H1 (cell line): ENCODE measurements around the gene ZNF669. TPM values are rescaled to one million over a fixed set of nuclear protein-coding genes. Genes with fewer than 3 reads are reported as not detected.
"Not testable (repeated sequence)": the region's sequence is repeated elsewhere in the genome, so short reads cannot be mapped to it uniquely, and the experiment has no call there.

Source experiments
- CTCF ChIA-PET: fragments of 300-600 bp; sonication (Branson Sonifier 250); formaldehyde crosslinking; loops from one replicate; lab custom pipeline; 2021; ENCODE audit not compliant: partially characterized antibody; lab: Charles Lee
- POLR2A ChIA-PET: fragments of 300-600 bp; sonication (Branson Sonifier 250); formaldehyde crosslinking; loops from one replicate; lab custom pipeline; 2021; ENCODE audit warnings: inconsistent platforms; ENCODE audit not compliant: partially characterized antibody; lab: Charles Lee
- DNase-seq, 2 experiments: peaks; one replicate each; pipeline versions ENCODE4 v3.0.0 to v3.0.0-alpha.2; 2010 to 2022; ENCODE audit warnings: low spot score in 2 of 2, low read depth in 1 of 2, mixed read lengths in 1 of 2
- FAIRE-seq: peaks from 2 replicates; lab custom pipeline; 2011; peaks lifted over from hg19 to GRCh38; lab: Jason Lieb, UNC
- H2AFZ ChIP-seq: 2 replicates; pipeline ENCODE4 v1.8.1; 2012; ENCODE audit warnings: low read length, inconsistent platforms
- H2AK5ac ChIP-seq: 2 replicates; pipeline ENCODE4 v1.6.1; 2013; ENCODE audit warnings: low read depth, low read length
- H2BK120ac ChIP-seq: replicated peaks from 2 replicates; pipeline ENCODE3; 2013; ENCODE audit warnings: low read depth, low read length, inconsistent platforms
- H2BK12ac ChIP-seq: 2 replicates; pipeline ENCODE4 v1.6.1; 2013; ENCODE audit warnings: low read depth, low read length
- H2BK15ac ChIP-seq: 2 replicates; pipeline ENCODE4 v1.6.1; 2013; ENCODE audit warnings: low read length
- H2BK20ac ChIP-seq: 2 replicates; pipeline ENCODE4 v1.6.1; 2013; ENCODE audit warnings: low read length
- H2BK5ac ChIP-seq: 2 replicates; pipeline ENCODE4 v1.6.1; 2013; ENCODE audit warnings: low read depth, low read length
- H3K14ac ChIP-seq: 2 replicates; pipeline ENCODE4 v1.6.1; 2013; ENCODE audit warnings: inconsistent platforms; ENCODE audit not compliant: insufficient read length
- H3K18ac ChIP-seq: 2 replicates; pipeline ENCODE4 v1.6.1; 2013; ENCODE audit warnings: low read length; ENCODE audit errors: extremely low read depth
- H3K23ac ChIP-seq: 2 replicates; pipeline ENCODE4 v1.6.1; 2013; ENCODE audit warnings: inconsistent platforms; ENCODE audit not compliant: insufficient read length
- H3K23me2 ChIP-seq: 2 replicates; pipeline ENCODE4 v1.6.1; 2013; ENCODE audit warnings: low read depth, low read length
- H3K27ac ChIP-seq: 2 replicates; pipeline ENCODE4 v1.6.1; 2011; ENCODE audit warnings: low read depth, low read length, inconsistent platforms
- H3K27me3 ChIP-seq, 4 experiments: replicated peaks in 1 of 4; 1 replicate in 1 of 4; 2 replicates in 3 of 4; pipeline versions ENCODE4 v1.6.1 to v1.8.1; 2011 to 2013; ENCODE audit warnings: low read length in 3 of 4, mild to moderate bottlenecking in 3 of 4, inconsistent platforms in 2 of 4, mixed read lengths in 2 of 4, moderate library complexity in 1 of 4; ENCODE audit not compliant: control insufficient read depth in 3 of 4, insufficient read depth in 3 of 4; ENCODE audit errors: extremely low read depth in 1 of 4
- H3K36me3 ChIP-seq, 4 experiments: 2 replicates each; pipeline versions ENCODE4 v1.6.1 to v1.8.1; 2011 to 2013; ENCODE audit warnings: mild to moderate bottlenecking in 4 of 4, low read length in 3 of 4, moderate library complexity in 2 of 4, control low read depth in 1 of 4, inconsistent platforms in 1 of 4; ENCODE audit not compliant: insufficient read depth in 4 of 4, control insufficient read depth in 2 of 4
- H3K4ac ChIP-seq: replicated peaks from 2 replicates; pipeline ENCODE3; 2013; ENCODE audit warnings: low read length, low read depth, mixed read lengths, inconsistent platforms; ENCODE audit not compliant: insufficient read length
- H3K4me1 ChIP-seq, 4 experiments: replicated peaks in 1 of 4; 1 replicate in 1 of 4; 2 replicates in 3 of 4; pipeline versions ENCODE4 v1.6.1 to v1.8.1; 2011 to 2013; ENCODE audit warnings: low read length in 3 of 4, inconsistent platforms in 2 of 4, mixed read lengths in 1 of 4; ENCODE audit not compliant: insufficient read depth in 4 of 4, control insufficient read depth in 3 of 4
- H3K4me2 ChIP-seq, 2 experiments: 2 replicates each; pipeline versions ENCODE4 v1.6.1 to v1.8.1; 2011 to 2013; ENCODE audit warnings: low read depth in 2 of 2, low read length in 2 of 2, control low read depth in 1 of 2, inconsistent platforms in 1 of 2, mild to moderate bottlenecking in 1 of 2; ENCODE audit not compliant: insufficient read depth in 1 of 2
- H3K4me3 ChIP-seq, 4 experiments: fragments of 200-600, 300-600 bp in 1 of 4; sonication (generic), shearing (Covaris generic), sonication (Bioruptor Twin) in 1 of 4; 2 replicates each; pipeline versions ENCODE4 v1.5.1 to v1.8.1; 2011 to 2016; ENCODE audit warnings: low read length in 4 of 4, low read depth in 3 of 4, control low read depth in 2 of 4, inconsistent platforms in 2 of 4, mild to moderate bottlenecking in 2 of 4, mixed read lengths in 1 of 4, moderate library complexity in 1 of 4; ENCODE audit not compliant: insufficient read depth in 2 of 4; ENCODE audit errors: extremely low read depth in 1 of 4
- H3K56ac ChIP-seq: replicated peaks from 2 replicates; pipeline ENCODE3; 2013; ENCODE audit warnings: low read depth, mild to moderate bottlenecking, mixed read lengths, low read length, inconsistent platforms; ENCODE audit not compliant: insufficient read length
- H3K79me1 ChIP-seq: 2 replicates; pipeline ENCODE4 v1.6.1; 2013; ENCODE audit warnings: low read depth, low read length, control low read depth
- H3K79me2 ChIP-seq, 2 experiments: 2 replicates each; pipeline versions ENCODE4 v1.6.1 to v1.8.1; 2012 to 2013; ENCODE audit warnings: low read length in 2 of 2, mild to moderate bottlenecking in 2 of 2, inconsistent platforms in 1 of 2; ENCODE audit not compliant: insufficient read depth in 2 of 2, control insufficient read depth in 1 of 2
- H3K9ac ChIP-seq, 4 experiments: replicated peaks in 1 of 4; 1 replicate in 1 of 4; 2 replicates in 3 of 4; pipeline versions ENCODE4 v1.6.1 to v1.8.1; 2011 to 2013; ENCODE audit warnings: low read depth in 3 of 4, low read length in 3 of 4, control low read depth in 2 of 4, mild to moderate bottlenecking in 2 of 4, moderate library complexity in 2 of 4, inconsistent platforms in 1 of 4; ENCODE audit errors: extremely low read depth in 1 of 4
- H3K9me3 ChIP-seq, 2 experiments: 2 replicates each; pipeline versions ENCODE4 v1.6.1 to v1.8.1; 2012 to 2013; ENCODE audit warnings: mild to moderate bottlenecking in 2 of 2, moderate library complexity in 2 of 2, control low read depth in 1 of 2, inconsistent platforms in 1 of 2, low read depth in 1 of 2, low read length in 1 of 2, mixed read lengths in 1 of 2; ENCODE audit not compliant: insufficient read depth in 2 of 2
- H4K20me1 ChIP-seq, 2 experiments: replicated peaks in 1 of 2; 2 replicates each; pipeline versions ENCODE3 to v1.8.1; 2011 to 2013; ENCODE audit warnings: inconsistent platforms in 2 of 2, low read length in 2 of 2, mild to moderate bottlenecking in 1 of 2; ENCODE audit not compliant: insufficient read depth in 2 of 2, control insufficient read depth in 1 of 2
- H4K5ac ChIP-seq: 2 replicates; pipeline ENCODE4 v1.6.1; 2013; ENCODE audit warnings: low read length, low read depth, mixed read lengths, inconsistent platforms; ENCODE audit not compliant: insufficient read length
- H4K8ac ChIP-seq: 2 replicates; pipeline ENCODE4 v1.8.0; 2013; ENCODE audit warnings: mild to moderate bottlenecking, moderate library complexity, low read length, inconsistent platforms; ENCODE audit not compliant: insufficient read depth; ENCODE audit errors: extremely low read depth
- H4K91ac ChIP-seq: replicated peaks from 2 replicates; pipeline ENCODE3; 2013; ENCODE audit warnings: low read length, mixed read lengths, inconsistent platforms; ENCODE audit not compliant: insufficient read length
- polyA plus RNA-seq, 7 experiments: library from polyadenylated mRNA; depleted of rRNA in 3 of 7; stranded (reverse) in 5 of 7; unstranded in 2 of 7; fragments of >200 nt in 5 of 7; fragments of 200-250 nt in 2 of 7; gene quantifications; 1 replicate in 5 of 7; 2 replicates in 1 of 7; 4 replicates in 1 of 7; pipeline versions ENCODE4 v1.2.1 to v1.2.3, GENCODE V29; 2011 to 2013; ENCODE audit warnings: missing spikeins in 2 of 7, mixed read lengths in 2 of 7
- total RNA-seq: library from RNA; stranded (reverse); fragmentation: NEBNext Ultra II Directional; extraction: Animal tissue kit (Norgen Biotek cat#: 25700); gene quantifications from 2 replicates; pipeline ENCODE4 v1.2.1, GENCODE V29; 2021

Gene ZNF669
- total and polyA plus RNA-seq, 2 of the 8 experiments (the other 6 are each of a cell fraction or from before 2014, with no cell fraction given): 4.8 to 20.3 TPM

DNA sequence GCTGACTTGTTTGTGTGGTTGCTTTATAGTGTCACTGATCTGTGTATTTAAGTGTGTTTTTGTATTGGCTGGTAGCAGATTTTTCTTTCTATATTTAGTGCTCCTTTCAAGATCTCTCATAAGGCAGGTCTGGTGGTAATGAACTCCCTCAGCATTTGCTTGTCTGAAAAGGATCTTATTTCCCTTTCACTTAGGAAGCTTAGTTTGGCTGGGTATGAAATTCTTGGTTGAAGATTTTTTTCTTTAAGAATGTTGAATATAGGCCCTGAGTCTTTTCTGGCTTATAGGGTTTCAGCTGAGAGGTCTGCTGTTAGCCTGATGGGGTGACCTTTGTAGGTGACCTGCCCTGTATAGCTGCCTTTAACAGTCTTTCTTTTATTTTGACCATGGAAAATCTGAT is 35.4 kb upstream of the ZNF669 start:
- peaks cover 0 to 42% of the 10 kb centered on the region in 2 experiments; a peak in 2 of 4 replicates for H3K79me2 ChIP-seq
- not testable (repeated sequence) for H3K56ac ChIP-seq
- POLR2A ChIA-PET: interaction anchor here (1.3 kb wide), 1 partner anchor 20 kb away, joined by 6 read pairs; no protein-coding TSS in a partner anchor

More for the DNA sequence above, 35.4 kb upstream of the ZNF669 start:
- H3K9ac ChIP-seq, H2BK12ac ChIP-seq, H3K4ac ChIP-seq, H3K27ac ChIP-seq, H3K23me2 ChIP-seq, DNase-seq, H2AK5ac ChIP-seq, H3K27me3 ChIP-seq, H4K20me1 ChIP-seq, H3K18ac ChIP-seq, H3K23ac ChIP-seq, CTCF ChIA-PET, FAIRE-seq, H4K8ac ChIP-seq, H2BK5ac ChIP-seq, H3K4me3 ChIP-seq, H3K79me1 ChIP-seq, H2BK15ac ChIP-seq, H4K5ac ChIP-seq, H3K4me1 ChIP-seq, H4K91ac ChIP-seq, H2AFZ ChIP-seq, H3K4me2 ChIP-seq, H3K14ac ChIP-seq, H2BK120ac ChIP-seq, H2BK20ac ChIP-seq: not testable (repeated sequence)
- peaks cover 37 to 56% of the 10 kb centered on the region in 2 experiments for H3K9me3 ChIP-seq
- peaks cover 0 to 27% (median 8%) of the 10 kb centered on the region in 4 experiments; a peak in 5 of 8 replicates for H3K36me3 ChIP-seq
